ENCODE measurements around the gene RELB. TPM values are rescaled to one million over a fixed set of nuclear protein-coding genes. Genes with fewer than 3 reads are reported as not detected.

The RELB gene
- total and polyA plus RNA-seq, 10 of the 15 experiments (the other 5 are each of a cell fraction or from before 2014, with no cell fraction given), result 0.66 to 43.8 (median 12.8) TPM

GRCh38 chr19:45011959-45012358 is 10.7 kb downstream of the RELB start:
- H3K79me2 ChIP-seq (ENCODE audit: control insufficient read depth, insufficient read depth, low read length), result no peaks in the 10 kb centered on the region; the same call in 1 of the 2 replicates
- no peak for ATAC-seq
- SMC1A ChIA-PET (ENCODE audit: uncharacterized antibody, unreplicated experiment), result no interaction called here
- H3K4me2 ChIP-seq (ENCODE audit: control insufficient read depth, insufficient read depth), result no peak overlapping the region
- no TSS peak for BruUV-seq (replicated peaks)
- in situ Hi-C loops (cut with MboI) (no loop called here), intact Hi-C loops (cut with micrococcal nuclease; ENCODE audit: unreplicated experiment) (loop anchor here (10.0 kb wide), 1 partner anchor 173 kb away; no protein-coding TSS in a partner anchor)
- no peaks in the 10 kb centered on the region for H3K27me3 ChIP-seq (replicated peaks in 1 of 2; ENCODE audit: control insufficient read depth in 2 of 2, insufficient read depth in 2 of 2, low read length in 1 of 2)
- no peaks in the 10 kb centered on the region for H4K20me1 ChIP-seq (ENCODE audit: control insufficient read depth, insufficient read depth)
- no peak for DNase-seq (ENCODE audit: low read depth, low spot score)
- no peaks in the 10 kb centered on the region for H3K9me3 ChIP-seq (replicated peaks; ENCODE audit: control insufficient read depth, insufficient read depth, low read length)
- peaks cover 0 to 16% of the 10 kb centered on the region in 2 experiments; a peak in 3 of 4 replicates for H3K36me3 ChIP-seq (ENCODE audit: control insufficient read depth in 2 of 2, insufficient read depth in 2 of 2, low read length in 1 of 2)
- FAIRE-seq, result no peak
- no peak for TF ChIP-seq ZBTB40 (IDR thresholded peaks at IDR 0.05; ENCODE audit: borderline replicate concordance)
- TF ChIP-seq NFYB (IDR thresholded peaks at IDR 0.05; ENCODE audit: insufficient read depth, low read depth, low read length), result no peak
- no peak for TF ChIP-seq ZNF274 (IDR thresholded peaks at IDR 0.05; ENCODE audit: insufficient read depth, insufficient read length)
- no peak for TF ChIP-seq JUNB (IDR thresholded peaks at IDR 0.05)
- TF ChIP-seq FOXK2 (IDR thresholded peaks at IDR 0.05), result no peak
- no peak for TF ChIP-seq CHD4 (IDR thresholded peaks at IDR 0.05)
- TF ChIP-seq POLR2A (IDR thresholded peaks at IDR 0.05; ENCODE audit: low read depth, low read length), result peak; percentile 42
- WGBS (ENCODE audit: insufficient coverage, insufficient replicate concordance, low lambda C conversion rate, missing lambda C conversion rate), result 97% methylated on average over 41 of the region's 42 CpGs
- H3K4me3 ChIP-seq, result no peak overlapping the region
- CTCF ChIA-PET, result no interaction called here
- H2AFZ ChIP-seq (ENCODE audit: control insufficient read depth, low read depth, low read length), result no peak overlapping the region
- RAD21 ChIA-PET (ENCODE audit: unreplicated experiment), result no interaction called here
- H3K4me1 ChIP-seq (ENCODE audit: control insufficient read depth, insufficient read depth, low read length), result peaks cover 11% of the 10 kb centered on the region
- H3K9ac ChIP-seq (ENCODE audit: control insufficient read depth, insufficient read depth, low read length), result no peak overlapping the region
- no peak overlapping the region for H3K27ac ChIP-seq (ENCODE audit: control insufficient read depth, insufficient read depth)
- POLR2A ChIA-PET, result no interaction called here
